Kidney epithelial cell (primary cell): Measurements from ENCODE around the gene ANKRD23. TPM values are rescaled to one million over a fixed set of nuclear protein-coding genes. Genes with fewer than 3 reads are reported as not detected.

ENCODE experiments used
- DNase-seq: peaks from one replicate; pipeline ENCODE4 v3.0.0-alpha.2; 2010; ENCODE audit warnings: low read depth
- H3K27me3 ChIP-seq: 2 replicates; pipeline ENCODE4 v1.6.0; 2011; ENCODE audit warnings: low read length; ENCODE audit not compliant: control insufficient read depth, insufficient read depth
- H3K36me3 ChIP-seq: 2 replicates; pipeline ENCODE4 v1.5.1; 2011; ENCODE audit warnings: low read length; ENCODE audit not compliant: control insufficient read depth, insufficient read depth
- H3K4me3 ChIP-seq: 2 replicates; pipeline ENCODE4 v1.5.1; 2011; ENCODE audit warnings: low read depth, mild to moderate bottlenecking, control low read depth, low read length
- CTCF ChIP-seq: IDR thresholded peaks from 2 replicates; pipeline ENCODE4 v1.5.1; 2011; ENCODE audit warnings: mild to moderate bottlenecking, moderate library complexity, low read length, control low read depth, inconsistent platforms; ENCODE audit not compliant: insufficient read depth, poor library complexity, severe bottlenecking
- total RNA-seq: library from RNA; depleted of rRNA; stranded (reverse); fragments of >200 nt; gene quantifications from 2 replicates; pipeline ENCODE4 v1.2.3, GENCODE V29; 2015

Gene ANKRD23
- total RNA-seq, 1 donor from 2014 or later = 2.1 TPM

GRCh38 chr2:96861074-96861473 is 17.3 kb upstream of the ANKRD23 start:
- H3K36me3 ChIP-seq = peaks cover 8% of the 10 kb centered on the region

GRCh38 chr2:96860065-96861029 is 16.5 kb upstream of the ANKRD23 start:
- DNase-seq = no peak
- Histone ChIP-seq H3K27me3 (no peaks in the 10 kb centered on the region), H3K4me3 (no peak overlapping the region), H3K36me3 (peaks cover 8% of the 10 kb centered on the region)
- TF ChIP-seq CTCF = no peak

More at GRCh38 chr2:96861074-96861473, 17.3 kb upstream of the ANKRD23 start:
- TF ChIP-seq CTCF = no peak
- no peak for DNase-seq
- H3K27me3 ChIP-seq = no peaks in the 10 kb centered on the region
- no peak overlapping the region for H3K4me3 ChIP-seq

- DNase-seq = no peak
- H3K36me3 ChIP-seq = peaks cover 8% of the 10 kb centered on the region
- no peak overlapping the region for H3K4me3 ChIP-seq
- no peak for TF ChIP-seq CTCF
- H3K27me3 ChIP-seq = no peaks in the 10 kb centered on the region
Observed at GRCh38 chr2:96859681-96860064, 15.9 kb upstream of the ANKRD23 start.

GRCh38 chr2:96859099-96859649 is 15.4 kb upstream of the ANKRD23 start:
- Histone ChIP-seq H3K4me3 (no peak overlapping the region), H3K27me3 (no peaks in the 10 kb centered on the region), H3K36me3 (peaks cover 5% of the 10 kb centered on the region)
- no peak for DNase-seq
- TF ChIP-seq CTCF = no peak

- peak; percentile 52 for TF ChIP-seq CTCF
- peak; percentile 84 for DNase-seq
- H3K27me3 ChIP-seq = no peaks in the 10 kb centered on the region
- peaks cover 4% of the 10 kb centered on the region for H3K36me3 ChIP-seq
- peak within 1 kb of the TSS; percentile 82 for H3K4me3 ChIP-seq
Observed at GRCh38 chr2:96857667-96858372, 14.0 kb upstream of the ANKRD23 start, which contains the start of gene ANKRD39. ANKRD39 (minus strand) TSS chr2:96858016; CDS start chr2:96857987, 29 bp downstream.
